Measurements from ENCODE around the gene RIPOR3.
"Not testable (repeated sequence)": the region's sequence is repeated elsewhere in the genome, so short reads cannot be mapped to it uniquely, and the experiment has no call there.

Gene RIPOR3

GRCh38 chr20:50585214-50585613 is 106.1 kb downstream of the RIPOR3 start:
- no peak for DNase-seq

- no peak for DNase-seq
These were observed 106.7 kb downstream of the RIPOR3 start for GRCh38 chr20:50584687-50585086.

GRCh38 chr20:50583442-50584150 is 107.7 kb downstream of the RIPOR3 start:
- no peak for DNase-seq

- no peak for DNase-seq
These were observed 108.6 kb downstream of the RIPOR3 start for GRCh38 chr20:50582591-50583234.

- DNase-seq, result no peak
These were observed 109.2 kb downstream of the RIPOR3 start for GRCh38 chr20:50582092-50582491.

GRCh38 chr20:50580842-50581544 is 110.3 kb downstream of the RIPOR3 start:
- DNase-seq, result no peak

GRCh38 chr20:50580016-50580747 is 111.2 kb downstream of the RIPOR3 start:
- DNase-seq, result no peak

- no peak for DNase-seq
These were observed 111.8 kb downstream of the RIPOR3 start for GRCh38 chr20:50579511-50579910.

- no peak for DNase-seq
These were observed 112.6 kb downstream of the RIPOR3 start for GRCh38 chr20:50578778-50579165.

GRCh38 chr20:50578061-50578777 is 113.1 kb downstream of the RIPOR3 start:
- DNase-seq, result no peak

GRCh38 chr20:50577175-50578018 is 113.9 kb downstream of the RIPOR3 start:
- DNase-seq, result no peak

GRCh38 chr20:50575865-50576720 is 115.2 kb downstream of the RIPOR3 start:
- no peak for DNase-seq

- no peak for DNase-seq
These were observed 116.8 kb downstream of the RIPOR3 start for GRCh38 chr20:50574586-50574985.

- no peak for DNase-seq
These were observed 117.2 kb downstream of the RIPOR3 start for GRCh38 chr20:50574108-50574507.

GRCh38 chr20:50572938-50573777 is 118.2 kb downstream of the RIPOR3 start:
- no peak for DNase-seq

- no peak for DNase-seq
These were observed 119.9 kb downstream of the RIPOR3 start for GRCh38 chr20:50571466-50571865.

GRCh38 chr20:50569864-50570836 is 121.2 kb downstream of the RIPOR3 start:
- no peak for DNase-seq

GRCh38 chr20:50569487-50569863 is 121.9 kb downstream of the RIPOR3 start:
- not testable (repeated sequence) for DNase-seq

- no peak for DNase-seq
These were observed 122.8 kb downstream of the RIPOR3 start for GRCh38 chr20:50568549-50568942.

Data from SIG-M5 (cell line).